GM18517 (cell line): Measurements from ENCODE around the gene BCAT1.

Source experiments
- ATAC-seq: cut with Tn5 transposase; IDR thresholded peaks from one replicate; pipeline ENCODE4 v1.9.1; 2021; ENCODE audit warnings: mild to moderate bottlenecking, moderate library complexity; ENCODE audit not compliant: unreplicated experiment

The BCAT1 gene, protein sequence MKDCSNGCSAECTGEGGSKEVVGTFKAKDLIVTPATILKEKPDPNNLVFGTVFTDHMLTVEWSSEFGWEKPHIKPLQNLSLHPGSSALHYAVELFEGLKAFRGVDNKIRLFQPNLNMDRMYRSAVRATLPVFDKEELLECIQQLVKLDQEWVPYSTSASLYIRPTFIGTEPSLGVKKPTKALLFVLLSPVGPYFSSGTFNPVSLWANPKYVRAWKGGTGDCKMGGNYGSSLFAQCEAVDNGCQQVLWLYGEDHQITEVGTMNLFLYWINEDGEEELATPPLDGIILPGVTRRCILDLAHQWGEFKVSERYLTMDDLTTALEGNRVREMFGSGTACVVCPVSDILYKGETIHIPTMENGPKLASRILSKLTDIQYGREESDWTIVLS

DNA sequence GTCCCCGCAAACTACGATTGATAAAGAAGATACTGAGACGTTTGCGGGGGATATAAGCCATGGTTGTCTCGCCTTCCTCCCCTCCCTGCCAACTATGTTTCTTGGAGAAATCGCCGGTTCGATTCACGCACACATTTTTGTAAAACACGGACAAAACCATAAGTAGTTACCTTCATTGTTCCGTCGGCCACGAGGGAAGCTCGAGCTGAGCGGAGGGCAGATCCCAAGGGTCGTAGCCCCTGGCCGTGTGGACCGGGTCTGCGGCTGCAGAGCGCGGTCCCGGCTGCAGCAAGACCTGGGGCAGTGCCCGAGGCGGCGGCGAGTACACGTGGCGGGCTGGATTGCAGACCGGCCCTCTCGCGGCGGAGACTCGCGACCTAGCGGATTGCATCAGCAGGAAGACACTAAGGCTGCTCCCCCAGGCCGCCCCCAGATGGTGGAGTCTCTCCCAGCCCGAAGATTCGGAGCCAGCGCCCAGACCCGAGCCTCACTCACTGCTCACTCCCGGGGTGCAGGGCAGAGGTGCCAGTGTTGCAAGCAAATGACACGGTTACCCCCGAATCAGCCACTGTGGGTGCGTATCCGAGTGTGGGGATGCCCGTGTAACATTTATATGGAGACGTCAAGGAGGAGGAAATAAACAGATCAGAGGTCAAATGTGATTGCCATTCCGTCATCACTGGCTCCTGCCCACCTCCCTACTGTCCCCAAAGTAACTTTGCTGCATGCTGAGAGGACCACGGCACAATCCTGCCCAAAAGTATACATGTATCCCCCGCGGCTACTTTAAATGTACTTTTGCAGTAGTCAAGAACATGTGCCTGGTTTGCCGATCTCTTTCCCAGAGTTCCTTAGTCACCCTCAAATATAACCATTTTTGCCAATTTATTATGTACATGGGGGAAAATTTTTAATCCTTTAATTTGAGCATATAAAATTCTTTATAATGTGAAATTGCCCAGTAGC, at the start of gene BCAT1:
Gene BCAT1 (minus strand): TSS at position 345 of the 966 bp plus-strand sequence. CDS start 169 bp downstream, at position 176.
- no peak for ATAC-seq

DNA sequence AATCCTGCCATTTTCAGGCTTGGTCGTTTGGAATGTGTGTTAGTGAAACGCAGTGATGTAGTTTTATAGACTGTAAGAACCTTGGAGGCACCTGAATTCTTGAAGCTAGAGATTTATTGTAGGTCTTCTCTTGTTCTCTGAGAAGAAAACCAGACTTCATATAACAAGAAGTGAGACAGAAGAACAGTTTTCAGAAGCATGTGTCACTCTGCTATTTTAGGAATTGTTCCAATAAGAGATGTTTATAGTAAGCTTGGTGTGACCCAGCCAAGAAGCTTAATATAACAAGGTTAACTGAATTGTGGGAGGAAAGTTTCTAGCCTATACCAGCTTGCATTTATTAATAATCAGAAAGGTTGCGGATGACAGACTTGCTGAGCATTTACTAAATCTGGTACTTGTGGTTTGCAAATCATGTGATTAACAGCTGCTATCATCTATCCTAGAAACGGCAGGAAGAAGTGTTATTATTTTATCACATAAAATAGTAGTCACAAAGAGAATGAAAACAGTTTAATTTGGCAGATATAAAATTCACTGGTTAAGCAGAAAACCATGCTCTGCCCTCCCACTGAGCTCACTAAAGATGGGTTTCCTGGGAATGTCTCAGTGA, 49.2 kb upstream of the BCAT1 start:
- peak; percentile 81 for ATAC-seq

DNA sequence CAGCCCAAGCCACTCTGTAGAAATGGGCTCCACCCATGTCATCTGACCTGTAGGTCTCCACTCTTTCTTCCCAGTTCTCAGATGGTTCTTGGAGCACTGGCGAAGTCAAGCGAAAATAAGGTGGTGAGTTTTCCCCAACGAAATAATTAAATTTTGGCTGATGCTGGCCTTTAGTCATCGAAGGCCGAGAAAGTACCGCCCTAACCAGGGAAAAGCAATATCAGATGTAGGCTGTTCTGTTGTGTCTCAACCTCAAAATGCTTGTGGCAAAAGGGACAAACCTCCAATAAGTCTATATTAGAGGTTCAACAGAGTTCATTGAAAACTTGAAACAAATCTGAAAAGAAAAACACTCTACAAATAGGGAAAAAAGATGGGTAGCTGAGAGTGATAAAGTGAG, 48.6 kb upstream of the BCAT1 start:
- no peak for ATAC-seq

DNA sequence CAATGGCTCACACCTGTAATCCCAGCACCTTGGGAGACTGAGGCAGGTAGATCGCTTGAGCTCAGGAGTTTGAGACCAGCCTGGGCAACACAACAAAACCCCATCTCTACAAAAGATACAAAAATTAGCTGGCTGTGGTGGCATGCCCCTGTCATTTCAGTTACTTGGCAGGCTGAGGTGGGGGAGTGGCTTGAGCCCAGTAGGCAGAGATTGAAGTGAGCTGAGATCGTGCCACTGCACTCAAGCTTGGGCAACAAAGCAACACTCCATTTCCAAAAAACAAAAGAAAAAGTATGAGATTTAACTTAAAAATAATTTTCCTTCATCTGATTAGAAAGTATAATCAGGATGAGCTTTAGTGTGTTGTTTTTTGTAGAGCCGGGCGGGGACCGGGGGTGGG, 47.9 kb upstream of the BCAT1 start:
- ATAC-seq = no peak

DNA sequence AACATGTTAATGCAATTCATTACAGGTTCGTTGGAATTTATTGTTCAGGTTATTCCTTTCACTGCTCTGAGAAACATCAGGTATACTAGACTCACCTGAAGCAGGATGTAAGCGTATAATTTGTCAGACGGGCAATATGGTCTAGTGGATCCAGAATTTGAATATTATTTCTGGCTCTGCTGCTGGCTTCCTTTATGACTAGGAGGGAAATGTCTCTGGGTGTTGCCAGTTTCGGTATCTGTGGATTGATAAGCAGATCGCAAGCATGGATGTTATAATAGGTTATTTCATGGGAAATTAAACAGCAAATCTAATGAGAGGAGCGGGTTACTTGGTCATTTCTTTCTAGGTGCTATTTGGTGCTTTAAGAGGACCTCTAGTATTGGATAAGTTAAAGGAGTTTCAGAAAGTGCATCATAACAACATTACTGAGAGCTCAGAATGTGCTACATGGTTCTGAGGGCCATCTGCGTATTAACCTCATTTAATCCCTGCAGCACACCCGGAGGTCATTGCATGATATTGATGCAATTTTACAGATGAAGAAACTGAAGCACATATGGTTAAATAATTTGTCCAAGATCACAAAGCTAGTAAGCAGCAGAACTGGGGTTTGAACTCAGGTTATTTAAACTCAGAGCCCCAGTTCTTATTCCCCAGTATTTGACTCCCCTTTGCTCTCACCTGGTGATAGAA, 47.3 kb upstream of the BCAT1 start:
- ATAC-seq = peak; percentile 29

DNA sequence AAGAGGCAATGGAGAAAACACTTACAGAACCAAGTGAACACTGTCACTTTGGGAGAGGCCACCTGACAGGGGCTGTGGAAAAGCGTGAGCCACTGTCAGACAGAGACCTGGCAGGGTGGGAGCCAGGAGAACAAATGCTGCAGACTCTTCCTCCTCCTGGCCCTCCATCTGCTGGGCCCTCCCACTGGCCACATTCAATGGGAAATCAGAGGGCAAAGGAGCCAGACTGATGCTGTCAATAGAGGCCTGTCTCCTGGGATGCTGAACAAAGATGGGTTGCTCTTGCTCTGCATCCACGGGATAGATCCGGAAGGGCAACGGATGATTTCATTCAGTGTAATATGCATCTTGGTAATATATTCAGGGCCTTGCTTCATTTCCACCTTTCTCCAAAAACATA, 44.9 kb upstream of the BCAT1 start:
- no peak for ATAC-seq

DNA sequence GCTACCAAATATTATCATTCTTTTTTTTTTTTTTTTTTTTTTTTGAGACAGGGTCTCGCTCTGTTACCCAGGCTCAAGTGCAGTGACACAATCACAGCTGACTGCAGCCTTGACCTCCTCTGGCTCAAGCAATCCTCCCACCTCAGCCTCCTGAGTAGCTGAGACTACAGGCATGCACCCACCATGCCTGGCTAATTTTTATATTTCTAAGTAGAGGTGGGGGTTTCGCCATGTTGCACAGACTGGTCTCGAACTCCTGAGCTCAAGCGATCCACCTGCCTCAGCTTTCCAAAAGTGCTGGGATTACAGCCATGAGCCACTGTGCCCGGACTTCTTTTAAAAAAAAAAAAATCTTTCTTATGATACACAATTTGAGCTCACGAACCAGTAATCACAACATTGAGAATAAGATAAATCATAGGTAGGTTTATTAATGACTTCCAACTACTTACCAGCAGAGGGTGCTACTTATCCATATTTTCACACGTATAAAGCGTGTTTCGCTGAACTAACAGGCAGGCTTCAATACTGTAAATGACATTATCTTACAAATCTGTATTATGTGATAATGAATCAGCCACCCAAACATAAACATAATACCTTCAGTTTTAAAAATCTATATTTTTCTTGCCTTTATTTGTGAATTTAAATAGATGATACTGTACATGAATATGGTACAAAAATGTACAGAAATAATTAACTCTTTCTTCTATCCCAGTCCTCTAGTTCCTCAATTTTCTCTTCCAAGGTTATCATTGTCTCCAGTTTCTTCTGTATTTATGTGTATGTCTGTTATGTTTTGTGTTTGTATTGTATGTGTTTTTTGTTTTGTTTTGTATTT, 42.5 kb upstream of the BCAT1 start:
- peak; percentile 70 for ATAC-seq

DNA sequence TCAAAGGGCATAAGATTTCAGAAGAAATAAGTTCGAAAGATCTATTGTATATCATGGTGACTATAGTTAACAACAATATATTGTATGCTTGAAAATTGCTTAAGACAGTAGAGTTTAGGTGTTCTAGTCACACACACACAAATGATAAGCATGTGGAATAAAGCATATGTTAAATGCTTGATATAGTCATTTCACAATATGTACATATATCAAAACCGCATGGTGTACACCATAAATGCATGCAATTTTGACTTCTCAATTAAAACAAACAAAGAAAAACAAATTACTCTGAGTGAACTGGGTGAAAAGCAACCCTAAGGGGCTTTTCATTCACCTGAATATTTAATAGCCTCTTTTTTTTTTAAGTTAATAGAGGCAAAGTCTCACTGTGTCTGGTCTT, 40.3 kb upstream of the BCAT1 start:
- ATAC-seq = no peak

DNA sequence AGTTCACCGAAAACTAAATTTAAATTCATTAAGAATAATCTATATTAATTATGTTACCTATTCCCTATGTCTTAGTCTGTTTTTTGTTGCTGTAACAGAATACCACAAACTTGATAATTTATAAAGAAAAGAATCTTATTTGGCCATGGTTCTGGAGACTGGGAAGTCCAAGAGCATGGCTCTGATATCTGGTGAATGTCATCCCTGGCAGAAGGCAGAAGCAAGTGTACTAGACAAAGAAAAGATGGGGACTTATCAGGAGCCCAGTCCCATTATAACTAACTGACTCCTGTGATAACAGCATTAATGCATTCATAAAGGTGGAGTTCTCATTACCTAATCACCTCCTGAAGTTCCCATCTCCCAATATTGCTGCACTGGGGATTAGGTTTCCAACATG, 33.3 kb upstream of the BCAT1 start:
- ATAC-seq = no peak

DNA sequence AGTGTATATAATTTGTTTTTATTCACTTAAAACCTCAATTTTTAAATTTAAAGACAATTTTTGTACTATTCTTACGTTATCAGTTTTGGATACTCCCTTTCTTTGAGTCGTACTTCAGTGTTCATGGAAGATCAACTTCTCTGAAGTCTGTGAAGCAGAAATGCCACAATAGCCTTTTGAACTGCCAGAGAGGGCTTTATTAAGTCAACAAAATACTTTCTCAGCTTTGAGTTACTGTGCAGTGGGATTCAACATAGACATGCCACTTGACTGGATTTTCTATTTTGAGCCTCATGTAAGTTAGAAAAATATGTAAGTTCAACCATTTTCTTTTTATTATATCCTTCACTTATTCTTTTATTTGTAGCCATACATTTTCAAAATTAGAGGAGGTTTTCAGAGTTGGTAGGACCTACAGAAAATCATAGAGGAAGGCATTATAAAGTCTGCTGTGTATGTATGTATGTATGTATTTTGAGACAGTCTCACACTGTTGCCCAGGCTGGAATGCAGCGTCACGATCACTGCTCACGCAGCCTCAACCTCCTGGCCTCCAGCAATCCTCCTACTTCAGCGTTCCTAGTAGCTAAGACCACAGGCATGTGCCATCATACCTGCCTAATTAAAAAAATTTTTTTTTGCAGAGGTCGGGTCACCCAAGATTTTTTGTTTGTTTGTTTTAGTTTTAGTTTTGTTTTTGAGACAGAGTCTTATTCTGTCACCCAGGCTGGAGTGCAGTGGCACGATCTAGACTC, 31.3 kb upstream of the BCAT1 start:
- no peak for ATAC-seq

DNA sequence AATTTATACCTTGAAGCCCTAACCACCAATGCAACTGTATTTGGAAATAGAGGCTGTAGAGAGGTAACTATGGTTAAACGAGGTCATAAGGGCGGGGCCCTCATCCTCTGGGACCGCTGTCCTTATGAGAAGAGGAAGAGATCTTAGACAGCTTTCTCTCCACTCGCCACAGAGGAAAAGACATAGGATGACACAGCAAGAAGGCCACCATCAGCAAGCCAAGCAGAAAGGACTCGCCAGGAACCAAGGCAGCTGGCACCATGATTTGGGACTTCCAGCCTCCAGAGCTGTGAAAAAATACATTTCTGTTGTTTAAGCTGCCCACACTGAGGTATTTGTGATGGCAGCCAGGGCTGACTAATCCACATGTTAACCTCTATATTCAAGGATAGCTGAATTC, 30.4 kb upstream of the BCAT1 start:
- ATAC-seq = no peak

DNA sequence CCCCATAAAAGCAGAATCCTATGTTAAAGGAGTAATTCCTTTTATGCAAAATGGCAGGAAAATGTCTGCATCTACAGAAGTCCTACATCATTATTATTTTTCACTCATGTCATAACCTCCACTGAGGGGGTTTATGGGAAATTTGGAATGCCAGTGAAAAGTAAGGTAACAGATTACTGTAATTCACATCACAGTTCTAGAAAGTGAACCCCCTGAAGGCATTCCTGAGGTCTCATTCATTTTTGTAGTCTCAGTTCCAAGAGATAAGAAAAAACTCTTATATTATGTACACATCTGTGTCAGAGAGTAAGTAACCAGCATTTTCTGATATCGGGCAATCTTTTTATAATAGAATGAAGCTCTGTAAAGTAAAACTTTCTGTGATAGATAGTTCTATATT, 28.8 kb upstream of the BCAT1 start:
- ATAC-seq = no peak

DNA sequence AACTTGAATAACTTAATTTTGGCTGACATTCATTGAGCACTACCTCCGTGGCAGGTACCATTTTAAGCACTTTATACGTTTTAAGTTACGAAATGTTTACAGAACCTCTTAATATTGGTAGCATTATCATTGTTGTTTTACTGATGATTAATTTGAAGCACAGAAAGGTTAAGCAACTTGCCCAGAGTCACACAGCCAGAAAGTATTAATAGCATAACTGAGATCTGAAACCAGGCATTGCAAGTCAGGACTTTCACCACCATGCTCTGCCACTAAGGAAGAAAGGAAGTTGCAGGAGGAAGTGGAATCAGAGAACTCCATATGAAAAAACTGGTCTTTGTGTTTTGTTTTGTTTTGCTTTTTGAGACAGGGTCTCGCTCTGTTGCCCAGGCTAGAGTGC, 28.2 kb upstream of the BCAT1 start:
- ATAC-seq = no peak

DNA sequence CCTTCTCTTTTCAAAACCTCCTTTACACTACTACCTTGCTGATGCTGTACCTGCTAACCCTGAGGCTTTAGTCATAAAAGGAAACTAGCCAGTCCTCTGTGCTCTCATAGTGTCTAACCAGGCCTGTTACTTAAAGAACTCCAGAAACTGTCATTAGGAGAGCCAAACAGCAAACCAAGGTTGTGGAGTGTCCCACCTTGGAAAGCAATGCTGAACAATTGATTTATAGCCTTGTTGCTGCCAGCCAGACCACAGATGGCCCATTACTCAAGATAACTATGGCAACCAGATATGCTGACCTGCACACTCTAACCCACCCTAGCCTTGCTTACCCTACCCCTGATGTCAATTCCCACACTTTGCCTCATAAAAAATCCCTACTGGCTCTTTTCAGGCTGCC, 26.5 kb upstream of the BCAT1 start:
- ATAC-seq = no peak

DNA sequence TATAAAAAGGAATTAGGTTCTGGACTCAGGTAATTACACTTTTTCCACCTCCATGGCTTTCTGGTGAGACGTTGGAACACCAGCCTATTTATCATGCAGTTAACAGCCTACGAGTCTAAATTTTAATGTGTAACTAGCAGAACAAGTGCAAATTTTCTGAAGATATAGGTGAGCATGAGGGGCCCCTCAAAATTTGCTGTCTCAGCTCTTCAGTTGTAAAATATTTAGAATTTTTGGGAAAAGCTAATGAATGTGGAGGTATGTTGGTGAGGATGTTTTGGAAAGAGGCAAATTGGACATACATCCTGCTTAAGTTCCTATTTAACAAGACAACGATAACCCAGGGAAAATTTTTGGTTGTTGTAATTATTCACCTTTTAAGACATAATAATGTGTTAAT, 25.3 kb upstream of the BCAT1 start:
- no peak for ATAC-seq

DNA sequence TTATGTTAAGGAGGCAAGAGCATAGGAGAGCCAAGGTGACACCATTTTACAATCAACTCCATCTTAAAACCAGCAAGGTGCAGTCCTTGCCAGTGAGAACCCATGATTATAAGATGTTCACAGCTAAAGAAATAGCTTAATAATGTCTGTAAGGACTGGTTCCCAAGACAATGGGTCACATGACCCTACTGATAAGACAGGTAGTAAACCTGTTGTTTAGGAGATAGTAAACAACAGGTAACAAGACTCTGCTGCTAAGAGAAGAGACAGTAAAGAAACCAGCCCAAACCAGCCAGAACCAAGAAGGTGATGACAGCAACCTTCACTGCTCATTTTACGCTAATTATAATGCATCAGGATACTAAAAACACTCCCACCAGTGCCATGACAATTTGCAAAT, 23.2 kb upstream of the BCAT1 start:
- ATAC-seq = no peak

DNA sequence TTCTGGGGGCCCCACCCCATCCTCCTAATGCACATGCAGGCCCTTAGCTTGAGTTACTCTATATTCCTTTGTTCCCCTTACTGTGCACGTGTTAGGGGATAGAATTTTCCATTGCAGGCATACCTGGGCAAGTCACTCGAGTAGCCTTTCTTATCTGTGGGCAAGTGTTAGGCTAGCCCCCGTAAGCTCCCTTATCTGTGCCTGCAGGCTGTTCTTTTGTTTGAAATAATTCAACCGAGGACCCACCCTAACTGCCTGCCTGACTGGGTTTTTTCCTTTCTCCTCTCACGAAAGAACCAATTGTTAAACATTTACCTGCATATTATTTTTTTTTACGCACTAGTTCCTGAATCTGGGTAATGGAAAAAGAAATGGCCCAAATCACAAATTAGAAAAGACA, 21.3 kb upstream of the BCAT1 start:
- ATAC-seq = no peak

DNA sequence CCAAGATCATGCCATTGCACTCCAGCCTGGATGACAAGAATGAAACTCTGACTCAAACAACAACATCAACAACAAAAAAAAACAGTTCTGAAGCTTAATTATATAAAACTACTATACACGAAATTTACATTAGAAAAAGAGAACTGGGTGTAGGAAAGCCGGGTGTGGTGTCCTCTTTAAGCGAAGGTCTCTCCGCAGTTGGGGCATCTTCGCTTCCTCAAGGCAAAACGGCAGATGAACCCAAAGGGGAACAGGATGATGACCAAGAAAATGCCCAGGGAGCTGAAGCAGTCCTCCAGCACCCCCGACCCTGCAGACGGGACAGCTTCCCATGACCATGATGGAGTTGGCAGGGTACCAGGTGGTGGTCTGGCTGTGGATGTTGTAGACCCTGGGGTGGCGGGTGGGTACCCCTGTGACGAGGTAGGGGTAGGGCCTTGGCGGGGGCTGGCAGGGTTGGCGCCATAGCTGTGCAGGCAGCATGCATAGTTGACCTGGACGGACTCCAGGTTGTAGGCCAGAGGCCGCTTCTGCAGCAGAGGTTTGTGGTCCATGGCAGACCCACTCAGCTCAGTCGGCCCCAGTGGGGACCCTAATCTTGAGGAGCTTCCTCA, 18.2 kb upstream of the BCAT1 start:
- ATAC-seq = no peak

DNA sequence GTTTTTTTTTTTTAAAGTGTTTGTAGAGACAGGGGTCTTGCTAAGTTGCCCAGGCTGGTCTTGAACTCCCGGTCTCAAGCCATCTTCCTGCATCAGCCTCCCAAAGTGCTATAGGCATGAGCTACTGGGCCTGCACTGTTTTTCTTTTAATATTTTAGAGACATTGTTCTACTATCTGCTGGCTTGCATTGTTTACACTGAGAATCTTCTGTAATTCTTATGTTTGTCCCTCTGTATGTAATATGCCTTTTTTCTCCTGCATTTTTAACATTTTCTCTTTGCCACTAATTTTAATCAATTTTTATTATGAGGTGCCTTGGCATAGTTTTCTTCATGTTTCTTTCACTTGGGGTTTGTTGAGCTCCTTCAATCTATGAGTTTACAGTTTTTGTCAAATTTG, 15.4 kb upstream of the BCAT1 start:
- ATAC-seq = no peak
